ENCODE results near the gene MTO1.

MTO1 gene

GRCh38 chr6:73471686-73472290, 10.3 kb downstream of the MTO1 start:
- Histone ChIP-seq H3K9me3 (ENCODE audit: severe bottlenecking) (no peaks in the 10 kb centered on the region), H3K27ac (no peak overlapping the region), H3K4me3 (ENCODE audit: low read depth, low read length) (no peak overlapping the region), H3K36me3 (peaks cover 82% of the 10 kb centered on the region), H3K27me3 (ENCODE audit: insufficient read depth, low read depth, severe bottlenecking) (no peaks in the 10 kb centered on the region)
- DNase-seq: no peak
- TF ChIP-seq CTCF (IDR thresholded peaks at IDR 0.05; ENCODE audit: low read depth, low read length): no peak

GRCh38 chr6:73476723-73477122, 15.2 kb downstream of the MTO1 start:
- H3K36me3 ChIP-seq: peaks cover 86% of the 10 kb centered on the region
- H3K27me3 ChIP-seq (ENCODE audit: insufficient read depth, low read depth, severe bottlenecking): no peaks in the 10 kb centered on the region

GRCh38 chr6:73477407-73477806, 15.9 kb downstream of the MTO1 start:
- no peak for TF ChIP-seq CTCF (IDR thresholded peaks at IDR 0.05; ENCODE audit: low read depth, low read length)
- Histone ChIP-seq H3K27ac (no peak overlapping the region), H3K4me3 (ENCODE audit: low read depth, low read length) (no peak overlapping the region), H3K36me3 (peaks cover 86% of the 10 kb centered on the region), H3K27me3 (ENCODE audit: insufficient read depth, low read depth, severe bottlenecking) (no peaks in the 10 kb centered on the region), H3K9me3 (ENCODE audit: severe bottlenecking) (no peaks in the 10 kb centered on the region)
- DNase-seq: no peak

More at GRCh38 chr6:73476723-73477122, 15.2 kb downstream of the MTO1 start:
- H3K27ac ChIP-seq: no peak overlapping the region
- no peak overlapping the region for H3K4me3 ChIP-seq (ENCODE audit: low read depth, low read length)
- no peaks in the 10 kb centered on the region for H3K9me3 ChIP-seq (ENCODE audit: severe bottlenecking)
- no peak for TF ChIP-seq CTCF (IDR thresholded peaks at IDR 0.05; ENCODE audit: low read depth, low read length)
- DNase-seq: no peak

- H3K9me3 ChIP-seq (ENCODE audit: severe bottlenecking): no peaks in the 10 kb centered on the region
- TF ChIP-seq CTCF (IDR thresholded peaks at IDR 0.05; ENCODE audit: low read depth, low read length): no peak
- H3K27me3 ChIP-seq (ENCODE audit: insufficient read depth, low read depth, severe bottlenecking): no peaks in the 10 kb centered on the region
- H3K36me3 ChIP-seq: peaks cover 83% of the 10 kb centered on the region
- no peak overlapping the region for H3K4me3 ChIP-seq (ENCODE audit: low read depth, low read length)
- no peak overlapping the region for H3K27ac ChIP-seq
- DNase-seq: no peak
These were observed 20.4 kb downstream of the MTO1 start for GRCh38 chr6:73481969-73482368.

GRCh38 chr6:73484438-73484837, 22.9 kb downstream of the MTO1 start:
- Histone ChIP-seq H3K27ac (no peak overlapping the region), H3K36me3 (peaks cover 77% of the 10 kb centered on the region), H3K9me3 (ENCODE audit: severe bottlenecking) (no peaks in the 10 kb centered on the region), H3K27me3 (ENCODE audit: insufficient read depth, low read depth, severe bottlenecking) (no peaks in the 10 kb centered on the region), H3K4me3 (ENCODE audit: low read depth, low read length) (no peak overlapping the region)
- DNase-seq: no peak
- TF ChIP-seq CTCF (IDR thresholded peaks at IDR 0.05; ENCODE audit: low read depth, low read length): no peak

- peaks cover 54% of the 10 kb centered on the region for H3K36me3 ChIP-seq
- peaks cover 3% of the 10 kb centered on the region for H3K9me3 ChIP-seq (ENCODE audit: severe bottlenecking)
- TF ChIP-seq CTCF (IDR thresholded peaks at IDR 0.05; ENCODE audit: low read depth, low read length): no peak
- H3K27me3 ChIP-seq (ENCODE audit: insufficient read depth, low read depth, severe bottlenecking): no peaks in the 10 kb centered on the region
- no peak overlapping the region for H3K27ac ChIP-seq
- no peak overlapping the region for H3K4me3 ChIP-seq (ENCODE audit: low read depth, low read length)
- DNase-seq: no peak
These were observed 25.9 kb downstream of the MTO1 start for GRCh38 chr6:73487473-73487872.

All from WERI-Rb-1 (cell line).